GM19395 (cell line): ENCODE data around the gene PAPLN.

Experiments
- ATAC-seq: cut with Tn5 transposase; IDR thresholded peaks from one replicate; pipeline ENCODE4 v1.9.1; 2021; ENCODE audit warnings: mild to moderate bottlenecking, moderate library complexity; ENCODE audit not compliant: unreplicated experiment

Gene PAPLN

GRCh38 chr14:73231981-73232851 is 5.1 kb upstream of the PAPLN start:
- no peak for ATAC-seq

GRCh38 chr14:73232984-73233383 is 4.3 kb upstream of the PAPLN start:
- no peak for ATAC-seq

- no peak for ATAC-seq
These were observed 3.7 kb upstream of the PAPLN start for GRCh38 chr14:73233564-73233963.

- ATAC-seq, result no peak
These were observed 3.3 kb upstream of the PAPLN start for GRCh38 chr14:73234029-73234428.

GRCh38 chr14:73234586-73235394 is 2.5 kb upstream of the PAPLN start:
- ATAC-seq, result no peak

- no peak for ATAC-seq
These were observed 1.7 kb upstream of the PAPLN start for GRCh38 chr14:73235531-73236155.

GRCh38 chr14:73236157-73236556 is 1.1 kb upstream of the PAPLN start:
- no peak for ATAC-seq

GRCh38 chr14:73236752-73237218 is 521 bp upstream of the PAPLN start:
- ATAC-seq, result no peak

GRCh38 chr14:73237786-73238423 is 599 bp downstream of the PAPLN start:
- no peak for ATAC-seq

- ATAC-seq, result no peak
These were observed 1.1 kb downstream of the PAPLN start for GRCh38 chr14:73238424-73238852.

- ATAC-seq, result no peak
These were observed 1.6 kb downstream of the PAPLN start for GRCh38 chr14:73238941-73239340.

GRCh38 chr14:73239393-73240241 is 2.3 kb downstream of the PAPLN start:
- ATAC-seq, result no peak

- ATAC-seq, result no peak
These were observed 3.6 kb downstream of the PAPLN start for GRCh38 chr14:73240816-73241480.

GRCh38 chr14:73241481-73242165 is 4.3 kb downstream of the PAPLN start:
- no peak for ATAC-seq

GRCh38 chr14:73242357-73242901 is 5.1 kb downstream of the PAPLN start:
- no peak for ATAC-seq

- no peak for ATAC-seq
These were observed 6.0 kb downstream of the PAPLN start for GRCh38 chr14:73243341-73243740.

- no peak for ATAC-seq
These were observed 6.4 kb downstream of the PAPLN start for GRCh38 chr14:73243748-73244147.

GRCh38 chr14:73244541-73245290 is 7.4 kb downstream of the PAPLN start:
- no peak for ATAC-seq
